Measurements from ENCODE around the gene SLC12A7. TPM values are rescaled to one million over a fixed set of nuclear protein-coding genes. Genes with fewer than 3 reads are reported as not detected.
"Not testable (repeated sequence)": the region's sequence is repeated elsewhere in the genome, so short reads cannot be mapped to it uniquely, and the experiment has no call there.

Gene SLC12A7
- total RNA-seq, 1 donor from 2014 or later: 32.1 TPM

DNA sequence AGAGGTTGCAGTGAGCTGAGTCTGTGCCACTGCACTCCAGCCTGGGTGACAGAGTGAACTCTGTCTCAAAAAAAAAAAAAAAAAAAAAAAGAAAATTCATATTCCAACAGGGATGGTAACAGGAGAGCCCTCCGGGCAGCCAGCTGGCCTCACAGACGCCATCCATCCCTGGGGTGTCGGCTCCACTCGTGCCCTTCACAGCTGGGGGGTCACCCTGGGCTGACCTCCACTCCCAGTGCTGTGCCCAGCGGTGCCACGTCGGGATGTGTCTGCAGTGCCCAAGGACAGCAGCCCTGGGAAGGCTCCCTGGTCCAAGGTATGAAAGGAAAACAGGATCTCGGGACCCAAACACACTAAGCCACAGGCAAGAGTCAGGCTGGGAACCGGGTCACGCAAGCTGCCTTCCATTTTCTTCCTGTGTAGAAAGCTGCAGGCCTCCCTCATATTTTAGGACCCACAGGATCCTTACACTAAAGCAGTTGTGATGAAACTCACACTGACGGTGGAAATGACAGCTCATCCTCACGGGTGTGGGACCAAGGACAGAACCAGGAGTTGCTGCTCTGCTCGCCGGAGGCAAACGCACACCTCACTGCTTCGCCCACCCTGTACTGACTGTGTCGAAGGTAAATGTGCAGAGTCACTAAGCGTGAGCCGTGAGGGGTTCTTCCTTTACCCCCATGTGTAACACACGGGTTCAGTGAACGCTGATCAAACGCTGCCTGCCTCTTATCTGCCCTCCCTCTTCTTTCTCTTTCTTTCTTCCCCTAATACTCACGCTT is 5.3 kb downstream of the SLC12A7 start:
- Mint-ChIP-seq H3K36me3 (ENCODE audit: low read depth) (peaks cover 7% of the 10 kb centered on the region), H3K9me3 (no peaks in the 10 kb centered on the region), H3K4me3 (peak overlapping the region; percentile 82), H3K27me3 (no peaks in the 10 kb centered on the region), H3K4me1 (peaks cover 67% of the 10 kb centered on the region), H3K27ac (peak overlapping the region; percentile 83)
- DNase-seq: peak; percentile 74
- intact Hi-C loops (cut with micrococcal nuclease): loop anchor here (5.0 to 10.0 kb wide), 3 partner anchors 99 to 686 kb away; partner anchors contain the start of gene NKD2

DNA sequence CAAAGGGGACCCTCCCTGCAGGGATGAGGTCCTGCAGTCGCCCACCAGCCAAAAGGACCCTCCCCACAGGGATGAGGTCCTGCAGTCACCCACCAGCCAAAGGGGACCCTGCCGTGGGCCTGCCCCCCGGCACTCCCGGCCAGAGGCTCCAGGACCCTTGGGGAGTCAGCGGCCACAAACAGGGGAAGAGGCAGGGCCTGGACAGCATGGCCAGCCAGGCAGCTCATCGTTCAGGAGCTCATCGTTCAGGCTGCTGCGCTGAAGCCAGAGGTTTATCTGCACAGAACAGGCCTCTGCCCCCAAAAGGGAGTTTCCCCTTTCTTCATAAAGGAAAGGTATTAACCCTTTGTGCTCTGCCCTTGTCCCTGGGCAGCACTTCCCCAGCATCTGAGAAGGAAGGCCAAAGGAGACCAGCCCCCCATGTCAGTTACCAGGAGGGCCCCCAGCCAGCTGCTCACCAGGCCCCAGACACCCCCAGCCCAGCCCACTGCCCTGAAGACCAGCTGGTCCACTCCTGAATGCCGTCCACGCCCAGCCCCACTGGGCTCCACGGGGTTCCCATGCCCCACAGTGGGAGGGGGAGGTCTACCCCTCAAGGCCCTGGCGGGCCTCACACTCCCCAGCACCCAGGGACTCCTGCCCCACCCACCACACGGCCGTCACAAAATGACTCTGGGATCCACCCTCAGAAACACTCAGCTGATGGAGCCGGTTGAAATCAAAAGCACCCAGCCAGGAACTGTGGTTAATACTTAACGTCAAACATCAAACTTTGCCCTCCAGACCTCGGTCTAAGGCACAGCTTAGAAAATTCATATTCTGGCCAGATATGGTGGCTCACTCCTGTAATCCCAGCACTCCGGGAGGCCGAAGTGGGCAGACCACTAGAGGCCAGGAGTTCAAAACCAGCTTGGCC is 6.3 kb downstream of the SLC12A7 start:
- intact Hi-C loops (cut with micrococcal nuclease): loop anchor here (5.0 to 10.0 kb wide), 3 partner anchors 98 to 687 kb away; partner anchors contain the start of gene NKD2
- DNase-seq: peak; percentile 94
- Mint-ChIP-seq H3K27ac (peak overlapping the region; percentile 83), H3K4me3 (peak overlapping the region; percentile 82), H3K4me1 (peaks cover 62% of the 10 kb centered on the region), H3K27me3 (no peaks in the 10 kb centered on the region), H3K36me3 (ENCODE audit: low read depth) (peaks cover 7% of the 10 kb centered on the region), H3K9me3 (no peaks in the 10 kb centered on the region)

DNA sequence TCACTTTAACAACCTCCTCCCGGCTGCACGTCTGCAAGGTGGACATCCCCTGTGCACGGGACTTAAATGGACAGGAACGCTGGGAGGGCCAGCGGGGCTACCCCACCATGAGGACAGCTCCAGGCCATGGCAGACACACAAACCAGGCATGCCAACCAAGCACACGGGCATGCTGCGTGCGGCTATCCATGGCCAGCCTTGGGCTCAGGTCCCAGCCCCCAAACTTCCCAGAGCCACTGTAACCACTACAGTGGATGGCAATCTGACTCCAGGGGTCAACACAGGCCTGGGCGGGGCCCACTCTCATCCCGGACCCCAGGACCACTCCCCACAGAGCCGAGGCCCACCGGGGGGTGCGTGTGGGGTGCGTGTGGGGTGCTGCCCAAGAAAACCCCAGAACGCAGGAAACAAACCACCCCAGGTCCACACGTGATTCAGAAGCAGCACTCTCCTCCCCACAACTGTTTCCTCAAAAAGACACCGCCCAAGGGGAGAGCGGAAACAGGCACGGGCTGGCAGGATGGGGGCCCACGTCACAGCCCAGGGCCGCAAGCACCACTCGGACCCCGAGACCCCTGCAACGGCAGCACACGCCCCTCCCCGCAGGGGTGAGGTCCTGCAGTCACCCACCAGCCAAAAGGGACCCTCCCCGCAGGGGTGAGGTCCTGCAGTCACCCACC is 7.4 kb downstream of the SLC12A7 start:
- Mint-ChIP-seq H3K9me3 (no peaks in the 10 kb centered on the region), H3K27me3 (no peaks in the 10 kb centered on the region), H3K4me3 (peak overlapping the region; percentile 82), H3K4me1 (peaks cover 57% of the 10 kb centered on the region), H3K36me3 (ENCODE audit: low read depth) (peaks cover 7% of the 10 kb centered on the region), H3K27ac (peak overlapping the region; percentile 90)
- peak; percentile 90 for DNase-seq
- intact Hi-C loops (cut with micrococcal nuclease): loop anchor here (5.0 to 10.0 kb wide), 3 partner anchors 97 to 688 kb away; partner anchors contain the start of gene NKD2

DNA sequence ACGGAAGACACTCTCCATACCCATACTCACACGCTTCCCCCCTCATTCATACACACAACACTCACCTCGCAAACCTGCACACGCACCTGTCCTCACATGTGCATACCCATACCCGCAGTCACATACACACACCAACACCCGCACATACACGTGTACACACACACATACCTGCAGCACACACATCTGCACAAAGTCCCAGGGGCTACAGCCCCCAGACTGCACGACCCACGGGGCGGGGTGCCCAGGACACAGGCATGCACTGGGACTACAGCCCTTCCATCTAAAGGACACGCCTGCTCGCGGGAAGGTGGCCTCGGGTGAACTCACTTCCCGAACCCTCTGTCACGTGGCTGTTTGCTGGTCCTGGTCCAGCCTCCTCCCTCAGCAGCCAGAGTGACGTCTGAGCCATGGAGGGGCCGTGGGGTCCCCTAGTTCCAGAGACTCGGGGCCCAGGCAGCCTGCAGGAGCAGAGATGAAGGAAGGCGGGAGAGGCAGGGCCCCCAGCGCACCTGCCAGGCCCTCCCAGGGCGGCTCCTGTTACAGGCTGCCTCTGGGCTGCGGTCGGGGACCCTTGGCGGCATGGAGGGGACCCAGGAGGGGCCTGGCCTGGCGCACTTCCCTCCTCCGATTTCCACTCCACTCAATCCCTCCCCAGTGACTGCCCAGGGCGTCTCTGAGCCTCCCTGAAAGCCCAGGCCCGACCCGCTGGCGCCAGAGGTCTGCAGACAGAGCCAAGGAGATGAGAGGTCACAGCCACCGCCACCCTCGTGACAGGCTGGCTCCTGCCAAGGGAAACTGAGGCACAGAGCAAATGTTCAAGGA is 8.1 kb downstream of the SLC12A7 start:
- DNase-seq: peak; percentile 69
- peak overlapping the region; percentile 82 for H3K4me3 Mint-ChIP-seq
- H3K9me3 Mint-ChIP-seq: no peaks in the 10 kb centered on the region
- peaks cover 5% of the 10 kb centered on the region for H3K36me3 Mint-ChIP-seq (ENCODE audit: low read depth)
- H3K4me1 Mint-ChIP-seq: peaks cover 55% of the 10 kb centered on the region
- H3K27ac Mint-ChIP-seq: peak overlapping the region; percentile 90
- H3K27me3 Mint-ChIP-seq: no peaks in the 10 kb centered on the region
- intact Hi-C loops (cut with micrococcal nuclease): loop anchor here (10.0 kb wide), 1 partner anchor 431 kb away; no protein-coding TSS in a partner anchor

DNA sequence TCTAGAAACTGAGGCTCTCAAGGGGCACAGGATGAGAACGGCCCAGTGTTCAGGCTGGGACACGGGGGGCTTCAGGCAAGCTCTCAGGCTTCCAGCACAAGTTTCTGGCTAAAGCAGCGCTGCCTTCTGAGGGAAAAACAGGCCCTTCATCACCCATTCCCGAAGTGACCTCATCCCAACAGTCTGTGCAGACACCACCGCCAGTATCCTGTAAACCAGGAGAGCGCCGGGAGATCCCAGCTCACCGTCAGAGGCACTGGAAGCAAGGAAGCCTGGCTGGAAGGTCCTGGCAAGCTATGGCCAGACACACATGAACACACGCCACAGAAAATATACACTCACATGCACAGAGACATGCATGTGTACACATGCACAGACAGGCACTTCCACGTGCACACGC is 8.8 kb downstream of the SLC12A7 start:
- Mint-ChIP-seq H3K4me1 (peaks cover 50% of the 10 kb centered on the region), H3K27me3 (no peaks in the 10 kb centered on the region), H3K27ac (no peak overlapping the region), H3K9me3 (no peaks in the 10 kb centered on the region), H3K4me3 (peak overlapping the region; percentile 82), H3K36me3 (ENCODE audit: low read depth) (peaks cover 5% of the 10 kb centered on the region)
- intact Hi-C loops (cut with micrococcal nuclease): loop anchor here (10.0 kb wide), 1 partner anchor 432 kb away; no protein-coding TSS in a partner anchor
- DNase-seq: no peak

DNA sequence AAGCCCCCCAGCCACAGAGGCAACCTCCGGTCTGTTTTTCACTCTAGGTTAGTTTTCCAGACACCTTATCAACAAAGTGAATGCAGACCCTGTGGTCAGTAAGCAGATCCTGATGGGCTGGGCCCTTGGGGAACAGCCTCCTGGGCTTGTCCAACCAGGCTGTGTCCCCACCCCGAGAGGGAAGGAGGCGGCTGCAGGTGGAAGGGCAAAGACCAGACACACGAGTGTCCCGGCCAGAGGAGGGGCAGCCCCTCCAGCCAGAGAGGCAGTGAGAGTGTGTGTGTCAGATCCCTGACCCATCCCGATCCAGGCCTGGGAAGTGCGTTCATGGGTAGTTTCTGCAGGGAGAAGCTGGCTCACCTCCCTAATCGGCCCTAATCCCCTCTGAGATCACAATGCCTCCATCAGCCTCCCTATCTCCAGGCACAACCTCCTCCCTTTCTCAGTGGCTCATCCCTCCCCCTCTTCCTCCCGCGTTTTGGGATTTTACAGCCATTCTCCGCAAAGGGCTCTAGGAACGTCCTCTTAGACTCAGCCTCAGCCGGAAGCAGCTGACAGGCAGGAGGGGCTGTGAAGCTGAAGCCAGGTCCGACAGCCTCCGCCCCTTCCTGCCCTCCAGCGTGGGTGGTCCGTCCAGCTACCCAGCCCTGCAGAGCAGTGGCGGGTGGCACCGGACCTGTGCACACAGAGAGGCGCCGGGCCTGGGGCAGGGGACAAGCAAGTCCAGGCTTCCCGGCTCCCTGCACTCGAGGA is 9.7 kb downstream of the SLC12A7 start:
- intact Hi-C loops (cut with micrococcal nuclease): loop anchor here (10.0 kb wide), 1 partner anchor 433 kb away; no protein-coding TSS in a partner anchor
- Mint-ChIP-seq H3K9me3 (no peaks in the 10 kb centered on the region), H3K27me3 (no peaks in the 10 kb centered on the region), H3K27ac (no peak overlapping the region), H3K36me3 (ENCODE audit: low read depth) (peaks cover 5% of the 10 kb centered on the region), H3K4me1 (peaks cover 45% of the 10 kb centered on the region), H3K4me3 (no peak overlapping the region)
- no peak for DNase-seq

DNA sequence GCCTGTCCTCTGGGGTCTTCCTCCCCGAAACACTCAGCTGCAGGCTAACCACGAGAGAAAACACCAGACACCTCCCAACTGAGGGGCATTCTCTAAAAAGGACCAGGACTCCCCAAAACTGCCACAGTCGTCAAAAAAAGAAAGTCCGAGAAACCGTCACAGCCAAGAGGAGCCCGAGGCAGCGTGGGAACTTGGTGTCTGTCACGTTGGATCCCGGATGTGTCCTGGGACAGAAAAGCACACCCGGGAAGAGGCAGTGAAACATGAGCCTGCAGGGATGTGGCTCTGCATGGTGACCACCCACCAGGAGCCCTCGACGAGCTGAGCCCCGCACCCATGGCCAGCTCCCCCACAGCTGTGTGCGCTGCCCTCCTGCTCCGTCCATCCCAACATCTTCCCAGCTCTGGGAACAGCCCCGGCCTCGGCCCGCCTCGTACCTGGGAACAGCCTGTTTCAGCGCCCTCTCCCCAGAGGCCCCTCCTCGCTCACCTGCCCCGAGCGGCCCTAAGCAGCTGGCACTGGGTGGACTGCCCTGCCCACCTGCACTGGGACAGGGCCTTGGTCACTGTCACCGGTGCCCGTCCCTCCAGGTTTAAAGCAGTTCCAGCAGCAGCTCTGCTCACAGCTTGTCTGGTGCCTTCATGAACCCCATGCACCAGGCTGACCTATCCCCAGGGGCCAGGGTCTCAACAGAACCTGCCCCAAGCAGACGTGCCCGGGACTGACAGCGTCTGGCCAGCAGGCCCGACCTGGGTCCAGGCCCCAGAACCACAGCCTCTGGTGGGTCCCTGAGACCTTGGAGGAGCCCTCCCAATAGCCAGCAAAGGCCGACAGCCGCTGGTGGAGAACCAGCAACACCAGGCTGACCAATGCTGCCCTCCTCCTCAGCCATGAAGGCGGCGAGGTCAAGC is 10.9 kb downstream of the SLC12A7 start:
- H3K27ac Mint-ChIP-seq: no peak overlapping the region
- intact Hi-C loops (cut with micrococcal nuclease): loop anchor here (10.0 kb wide), 1 partner anchor 434 kb away; no protein-coding TSS in a partner anchor
- no peaks in the 10 kb centered on the region for H3K27me3 Mint-ChIP-seq

DNA sequence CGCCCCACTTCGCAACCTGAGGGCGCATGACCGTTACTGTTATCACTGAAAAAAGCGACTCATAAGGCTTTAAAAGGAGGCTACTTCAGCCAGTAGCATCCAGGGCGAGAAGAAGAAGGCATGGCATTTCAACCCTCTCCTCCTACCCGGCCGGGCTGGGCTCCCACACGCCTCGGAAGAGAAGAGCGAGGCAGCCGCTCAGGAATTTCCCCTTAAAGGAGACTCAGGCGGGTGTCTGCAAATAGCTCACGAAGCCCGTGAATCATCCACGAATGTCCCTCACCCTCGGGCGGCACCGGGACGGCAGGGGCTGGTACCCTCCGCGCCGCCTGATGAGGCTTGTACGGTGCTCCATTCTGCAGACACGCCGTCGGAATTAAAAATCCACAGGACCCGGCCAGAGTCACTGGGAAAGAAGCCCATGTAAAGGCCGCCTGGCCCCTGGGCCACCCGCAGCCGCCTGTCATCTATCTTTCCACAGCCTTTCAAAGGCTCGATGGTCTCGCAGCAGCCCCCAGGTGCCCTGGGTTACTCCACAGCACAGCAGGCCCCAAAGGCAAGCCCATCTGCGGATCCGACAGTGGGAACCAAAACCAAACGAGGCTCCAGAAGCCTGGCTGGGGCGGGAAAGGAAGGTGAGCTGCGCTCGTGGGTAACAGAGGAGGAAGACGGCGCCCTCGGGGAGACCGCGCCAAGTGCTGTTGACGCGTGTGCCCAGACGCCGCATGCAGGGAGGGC is 11.8 kb downstream of the SLC12A7 start:
- H3K27me3 Mint-ChIP-seq: no peaks in the 10 kb centered on the region
- H3K36me3 Mint-ChIP-seq (ENCODE audit: low read depth): peaks cover 5% of the 10 kb centered on the region
- H3K27ac Mint-ChIP-seq: no peak overlapping the region
- intact Hi-C loops (cut with micrococcal nuclease): loop anchor here (10.0 kb wide), 1 partner anchor 435 kb away; no protein-coding TSS in a partner anchor
- no peaks in the 10 kb centered on the region for H3K9me3 Mint-ChIP-seq
- H3K4me3 Mint-ChIP-seq: no peak overlapping the region
- H3K4me1 Mint-ChIP-seq: peaks cover 30% of the 10 kb centered on the region
- no peak for DNase-seq

More for the DNA sequence above, 10.9 kb downstream of the SLC12A7 start:
- H3K9me3 Mint-ChIP-seq: no peaks in the 10 kb centered on the region
- DNase-seq: no peak
- H3K36me3 Mint-ChIP-seq (ENCODE audit: low read depth): peaks cover 5% of the 10 kb centered on the region
- H3K4me1 Mint-ChIP-seq: peaks cover 38% of the 10 kb centered on the region
- no peak overlapping the region for H3K4me3 Mint-ChIP-seq

DNA sequence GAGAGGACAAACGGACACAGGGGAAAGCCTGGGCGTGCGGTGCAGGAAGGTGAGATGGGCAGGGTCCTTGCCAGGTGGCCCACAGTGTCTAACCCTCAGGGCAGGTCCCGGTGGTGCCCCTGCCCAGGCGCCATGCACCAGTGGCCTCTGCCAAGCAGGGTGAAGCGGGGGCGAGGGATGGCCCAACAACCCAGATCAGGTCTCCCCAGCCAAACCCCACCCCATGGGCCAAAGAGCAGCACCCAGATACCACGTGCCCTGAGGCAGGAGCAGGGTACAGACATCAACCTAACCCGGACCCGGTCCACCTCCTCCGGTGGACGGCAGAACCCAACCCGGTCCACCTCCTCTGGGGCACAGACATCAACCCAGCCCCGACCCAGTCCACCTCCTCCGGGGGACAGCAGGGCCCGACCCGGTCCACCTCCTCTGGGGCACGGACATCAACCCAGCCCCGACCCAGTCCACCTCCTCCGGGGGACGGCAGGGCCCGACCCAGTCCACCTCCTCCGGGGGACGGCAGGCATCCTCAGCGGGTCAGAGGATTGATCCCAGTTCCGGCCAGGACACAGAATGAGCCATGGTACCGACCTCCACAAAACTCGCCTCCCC is 12.8 kb downstream of the SLC12A7 start:
- no peak for DNase-seq
- H3K4me3 Mint-ChIP-seq: no peak overlapping the region
- peaks cover 8% of the 10 kb centered on the region for H3K36me3 Mint-ChIP-seq (ENCODE audit: low read depth)
- H3K4me1 Mint-ChIP-seq: peaks cover 25% of the 10 kb centered on the region
- H3K9me3 Mint-ChIP-seq: no peaks in the 10 kb centered on the region
- intact Hi-C loops (cut with micrococcal nuclease): no loop called here
- no peaks in the 10 kb centered on the region for H3K27me3 Mint-ChIP-seq
- H3K27ac Mint-ChIP-seq: no peak overlapping the region

DNA sequence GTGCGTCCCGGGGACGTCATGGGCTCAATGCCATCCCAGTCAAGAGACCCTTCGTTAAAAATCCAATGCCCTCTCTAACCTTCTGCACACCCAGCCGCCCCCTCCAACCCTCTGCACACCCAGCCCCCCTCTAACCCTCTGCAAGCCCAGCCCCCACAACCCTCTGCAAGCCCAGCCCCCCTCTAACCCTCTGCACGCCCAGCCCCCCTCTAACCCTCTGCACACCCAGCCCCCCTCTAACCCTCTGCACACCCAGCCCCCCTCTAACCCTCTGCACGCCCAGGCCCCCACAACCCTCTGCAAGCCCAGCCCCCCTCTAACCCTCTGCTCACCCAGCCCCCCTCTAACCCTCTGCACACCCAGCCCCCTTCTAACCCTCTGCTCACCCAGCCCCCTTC is 13.9 kb downstream of the SLC12A7 start:
- intact Hi-C loops (cut with micrococcal nuclease); H3K27me3 Mint-ChIP-seq; H3K27ac Mint-ChIP-seq; H3K4me3 Mint-ChIP-seq; H3K36me3 Mint-ChIP-seq (ENCODE audit: low read depth); DNase-seq; H3K9me3 Mint-ChIP-seq: not testable (repeated sequence)
- H3K4me1 Mint-ChIP-seq: peaks cover 16% of the 10 kb centered on the region

Measured in activated CD4-positive, alpha-beta T cell treated with anti-CD3 and anti-CD28 coated beads, Interleukin-2, amount 10 ng/mL, durations not matched to agents 24 days and 14 days (primary cell).